A549 treated with ZK216348 at 1 μM for 4 hours (cell line): ENCODE results near the gene KIF12. TPM values are rescaled to one million over a fixed set of nuclear protein-coding genes. Genes with fewer than 3 reads are reported as not detected.

Experiments used
- total RNA-seq: library from RNA; stranded (reverse); fragments of 200-300 nt; extraction: Qiagen RNA extraction; gene quantifications from 5 replicates; pipeline ENCODE4 v1.2.3, GENCODE V29; 2022; ENCODE audit warnings: low read depth

Gene KIF12
- 0.97 to 2.3 TPM (median 1.6 TPM) in 5 replicates for total RNA-seq

GRCh38 chr9:114098936-114099668, at the start of gene KIF12:
Gene KIF12, minus strand, starts transcription at chr9:114099292. Its CDS starts 16 bp downstream, at chr9:114099276.

GRCh38 chr9:114078021-114078780, 20.9 kb downstream of the KIF12 start, which contains the start of gene AMBP:
Gene AMBP, minus strand, starts transcription at chr9:114078300. Its CDS starts 91 bp downstream, at chr9:114078209.

Other genes starting within 250 kb of the KIF12 start
- gene ZNF618, start 223.0 kb downstream of the KIF12 start, total RNA-seq: 7.4 to 12.2 TPM (median 10.8 TPM) in 5 replicates
- 6.1 to 9.0 TPM (median 6.5 TPM) in 5 replicates for gene AMBP, start 21.0 kb downstream of the KIF12 start, total RNA-seq
- 7.0 to 15.1 TPM (median 12.0 TPM) in 5 replicates for gene COL27A1, start 56.2 kb upstream of the KIF12 start, total RNA-seq
- not detected in 5 replicates for gene ORM1, start 223.8 kb upstream of the KIF12 start, total RNA-seq
- gene ORM2, start 230.6 kb upstream of the KIF12 start, total RNA-seq: not detected in 5 replicates